Upper lobe of left lung (tissue), 6 donors: ENCODE measurements around the gene HS6ST1. TPM values are rescaled to one million over a fixed set of nuclear protein-coding genes. Genes with fewer than 3 reads are reported as not detected.

Source experiments
- ATAC-seq, 2 donors: fragments of 200-7000 bp; cut with Tn5 transposase; one replicate each; pipeline ENCODE4 v1.9.1; 2022; ENCODE audit warnings: mild to moderate bottlenecking in 2 of 2, moderate library complexity in 2 of 2; ENCODE audit not compliant: low FRiP score in 2 of 2
- DNase-seq, 2 donors: peaks; one replicate each; pipeline ENCODE4 v3.0.0-alpha.2; 2019 to 2020
- H3K27ac ChIP-seq, 4 donors: fragments of 200-600 bp; sonication (generic); one replicate each; pipeline ENCODE4 v1.5.1; 2016 to 2019
- H3K27me3 ChIP-seq, 4 donors: fragments of 200-600 bp; sonication (generic); one replicate each; pipeline ENCODE4 v1.5.1; 2017 to 2019
- H3K36me3 ChIP-seq, 4 donors: fragments of 200-600 bp; sonication (generic); one replicate each; pipeline ENCODE4 v1.5.1; 2016 to 2019
- H3K4me1 ChIP-seq, 4 donors: fragments of 200-600 bp; sonication (generic); one replicate each; pipeline ENCODE4 v1.5.1; 2018 to 2019
- H3K4me3 ChIP-seq, 4 donors: fragments of 200-600 bp; sonication (generic); one replicate each; pipeline ENCODE4 v1.5.1; 2017 to 2019; ENCODE audit warnings: mild to moderate bottlenecking in 2 of 4, moderate library complexity in 1 of 4
- H3K9me3 ChIP-seq, 4 donors: fragments of 200-600 bp; sonication (generic); one replicate each; pipeline ENCODE4 v1.5.1; 2018 to 2019
- EP300 ChIP-seq, 4 donors: sonication (generic); formaldehyde crosslinking; IDR thresholded peaks; one replicate each; pipeline ENCODE4 v1.5.1; 2017; ENCODE audit warnings: antibody characterized with exemption in 4 of 4, control low read depth in 2 of 4
- POLR2A ChIP-seq, 4 donors: fragments of 450-650 bp; IDR thresholded peaks; one replicate each; pipeline ENCODE4 v1.5.1; 2016 to 2017; ENCODE audit warnings: antibody characterized with exemption in 4 of 4, mild to moderate bottlenecking in 2 of 4
- POLR2AphosphoS5 ChIP-seq, 2 donors: sonication (generic); formaldehyde crosslinking; IDR thresholded peaks; one replicate each; pipeline ENCODE4 v1.5.1; 2017; ENCODE audit warnings: antibody characterized with exemption in 2 of 2
- WGBS, 2 donors: methylation state at CpG; one replicate each; pipeline ENCODE4 v1.1.5; 2017 to 2018; 5-methylcytosine and 5-hydroxymethylcytosine counted together
- total RNA-seq, 6 donors: library from RNA; depleted of rRNA in 4 of 6; stranded (reverse); fragments of >200 nt in 4 of 6; gene quantifications; one replicate each; pipeline versions ENCODE4 v1.1.0 to v1.2.1, GENCODE V29; 2016 to 2021
- TF ChIP-seq, protein P1 (sequence below), 6 experiments: fragments of 450-650 bp in 4 of 6; fragments of 200-600 bp in 2 of 6; sonication (generic) in 2 of 6; IDR thresholded peaks; one replicate each; pipeline ENCODE4 v1.5.1; 2016 to 2019; ENCODE audit warnings: antibody characterized with exemption in 6 of 6
- donor health status: DM: no; HTN: no; CAD: no; lungs with moderate emphysema.
- donor health status: DM: no; HTN: yes; CAD: no; lungs with severe emphysema.

The HS6ST1 gene
- total RNA-seq, 6 donors from 2014 or later, result 24.0 to 96.8 (median 37.0) TPM

- H3K4me3 ChIP-seq, result no peak overlapping the region
- peaks cover 12 to 44% (median 30%) of the 10 kb centered on the region in 4 donors for H3K4me1 ChIP-seq
- WGBS, 2 donors, result 71 to 76% methylated on average over 3 to 4 of the region's 5 CpGs
- H3K27me3 ChIP-seq, result no peaks in the 10 kb centered on the region
- DNase-seq, result no peak
- no peaks in the 10 kb centered on the region for H3K9me3 ChIP-seq
- peak overlapping the region in 1 of 4 donors; percentile 39 for H3K27ac ChIP-seq
- ATAC-seq, result peak in 1 of 2 donors; percentile 45
- TF ChIP-seq, protein P1, sequence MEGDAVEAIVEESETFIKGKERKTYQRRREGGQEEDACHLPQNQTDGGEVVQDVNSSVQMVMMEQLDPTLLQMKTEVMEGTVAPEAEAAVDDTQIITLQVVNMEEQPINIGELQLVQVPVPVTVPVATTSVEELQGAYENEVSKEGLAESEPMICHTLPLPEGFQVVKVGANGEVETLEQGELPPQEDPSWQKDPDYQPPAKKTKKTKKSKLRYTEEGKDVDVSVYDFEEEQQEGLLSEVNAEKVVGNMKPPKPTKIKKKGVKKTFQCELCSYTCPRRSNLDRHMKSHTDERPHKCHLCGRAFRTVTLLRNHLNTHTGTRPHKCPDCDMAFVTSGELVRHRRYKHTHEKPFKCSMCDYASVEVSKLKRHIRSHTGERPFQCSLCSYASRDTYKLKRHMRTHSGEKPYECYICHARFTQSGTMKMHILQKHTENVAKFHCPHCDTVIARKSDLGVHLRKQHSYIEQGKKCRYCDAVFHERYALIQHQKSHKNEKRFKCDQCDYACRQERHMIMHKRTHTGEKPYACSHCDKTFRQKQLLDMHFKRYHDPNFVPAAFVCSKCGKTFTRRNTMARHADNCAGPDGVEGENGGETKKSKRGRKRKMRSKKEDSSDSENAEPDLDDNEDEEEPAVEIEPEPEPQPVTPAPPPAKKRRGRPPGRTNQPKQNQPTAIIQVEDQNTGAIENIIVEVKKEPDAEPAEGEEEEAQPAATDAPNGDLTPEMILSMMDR (IDR thresholded peaks at IDR 0.05), result no peak
- TF ChIP-seq EP300 (IDR thresholded peaks at IDR 0.05) (no peak), POLR2A (IDR thresholded peaks at IDR 0.05) (no peak), POLR2AphosphoS5 (IDR thresholded peaks at IDR 0.05) (no peak)
- peaks cover 0 to under 1% (median 0%) of the 10 kb centered on the region in 4 donors for H3K36me3 ChIP-seq
Measured at GRCh38 chr2:128280901-128281321, 37.8 kb downstream of the HS6ST1 start.

GRCh38 chr2:128280158-128280871 lies 38.4 kb downstream of the HS6ST1 start:
- peak in 1 of 2 donors; percentile 48 for ATAC-seq
- H3K4me3 ChIP-seq, result no peak overlapping the region
- TF ChIP-seq EP300 (IDR thresholded peaks at IDR 0.05) (no peak), POLR2A (IDR thresholded peaks at IDR 0.05) (no peak)
- peak in 1 of 2 donors; percentile 77 for DNase-seq
- H3K9me3 ChIP-seq, result no peaks in the 10 kb centered on the region
- peaks cover 12 to 44% (median 30%) of the 10 kb centered on the region in 4 donors for H3K4me1 ChIP-seq
- WGBS, 2 donors, result 48 to 60% methylated on average over 2 to 5 of the region's 12 CpGs
- no peaks in the 10 kb centered on the region for H3K27me3 ChIP-seq
- peaks cover 0 to 5% (median 2%) of the 10 kb centered on the region in 4 donors for H3K36me3 ChIP-seq
- peak overlapping the region in 1 of 4 donors; percentile 39 for H3K27ac ChIP-seq

- Histone ChIP-seq H3K27me3 (no peaks in the 10 kb centered on the region), H3K4me3 (no peak overlapping the region), H3K27ac (peak overlapping the region in 1 of 4 donors; percentile 39), H3K4me1 (peaks cover 12 to 44% (median 30%) of the 10 kb centered on the region in 4 donors), H3K36me3 (peaks cover 0 to 7% (median 3%) of the 10 kb centered on the region in 4 donors), H3K9me3 (no peaks in the 10 kb centered on the region)
- TF ChIP-seq EP300 (IDR thresholded peaks at IDR 0.05) (no peak), POLR2AphosphoS5 (IDR thresholded peaks at IDR 0.05) (no peak), POLR2A (IDR thresholded peaks at IDR 0.05) (no peak)
- TF ChIP-seq, protein P1 (IDR thresholded peaks at IDR 0.05), result no peak
- 57 to 67% methylated on average over 3 to 10 of the region's 11 CpGs for WGBS, 2 donors
- no peak for ATAC-seq
- no peak for DNase-seq
Measured at GRCh38 chr2:128279786-128280157, 38.9 kb downstream of the HS6ST1 start.

GRCh38 chr2:128279009-128279408 lies 39.7 kb downstream of the HS6ST1 start:
- H3K27me3 ChIP-seq, result no peaks in the 10 kb centered on the region
- DNase-seq (peak in 1 of 2 donors; percentile 9), ATAC-seq (no peak)
- peaks cover 12 to 43% (median 30%) of the 10 kb centered on the region in 4 donors for H3K4me1 ChIP-seq
- TF ChIP-seq POLR2A (IDR thresholded peaks at IDR 0.05) (no peak), EP300 (IDR thresholded peaks at IDR 0.05) (no peak), POLR2AphosphoS5 (IDR thresholded peaks at IDR 0.05) (no peak)
- TF ChIP-seq, protein P1 (IDR thresholded peaks at IDR 0.05), result no peak
- 93% methylated on average over 7 of the region's 7 CpGs for WGBS, 2 donors
- peaks cover 0 to 7% (median 3%) of the 10 kb centered on the region in 4 donors for H3K36me3 ChIP-seq
- H3K9me3 ChIP-seq, result peaks cover 0 to 6% (median 2%) of the 10 kb centered on the region in 4 donors
- no peak overlapping the region for H3K4me3 ChIP-seq
- H3K27ac ChIP-seq, result no peak overlapping the region

GRCh38 chr2:128277961-128278681 lies 40.5 kb downstream of the HS6ST1 start:
- no peak for ATAC-seq
- peaks cover 0 to 7% (median 3%) of the 10 kb centered on the region in 4 donors for H3K36me3 ChIP-seq
- H3K4me3 ChIP-seq, result no peak overlapping the region
- H3K27me3 ChIP-seq, result no peaks in the 10 kb centered on the region
- TF ChIP-seq, protein P1 (IDR thresholded peaks at IDR 0.05), result no peak
- no peak for TF ChIP-seq POLR2A (IDR thresholded peaks at IDR 0.05)
- no peak for TF ChIP-seq POLR2AphosphoS5 (IDR thresholded peaks at IDR 0.05)
- no peak for TF ChIP-seq EP300 (IDR thresholded peaks at IDR 0.05)
- WGBS, 2 donors, result 85 to 88% methylated on average over 14 of the region's 14 CpGs
- DNase-seq, result peak in 1 of 2 donors; percentile 20
- H3K4me1 ChIP-seq, result peaks cover 12 to 40% (median 29%) of the 10 kb centered on the region in 4 donors
- peaks cover 0 to 7% (median 2%) of the 10 kb centered on the region in 4 donors for H3K9me3 ChIP-seq
- H3K27ac ChIP-seq, result no peak overlapping the region
